GM19043 (cell line): ENCODE measurements around the gene KCNJ1.

Experiments
- ATAC-seq: cut with Tn5 transposase; IDR thresholded peaks from one replicate; pipeline ENCODE4 v1.9.1; 2021; ENCODE audit warnings: low read depth; ENCODE audit not compliant: unreplicated experiment

The KCNJ1 gene

GRCh38 chr11:128902515-128903066, 35.5 kb upstream of the KCNJ1 start:
- no peak for ATAC-seq

GRCh38 chr11:128901653-128902514, 34.8 kb upstream of the KCNJ1 start:
- ATAC-seq = no peak

GRCh38 chr11:128900468-128900867, 33.4 kb upstream of the KCNJ1 start:
- ATAC-seq = no peak

- ATAC-seq = no peak
Observed at GRCh38 chr11:128898580-128899344, 31.7 kb upstream of the KCNJ1 start.

GRCh38 chr11:128897826-128898225, 30.7 kb upstream of the KCNJ1 start:
- no peak for ATAC-seq

GRCh38 chr11:128896356-128896755, 29.3 kb upstream of the KCNJ1 start:
- ATAC-seq = no peak

GRCh38 chr11:128895526-128895925, 28.4 kb upstream of the KCNJ1 start:
- no peak for ATAC-seq

- ATAC-seq = no peak
Observed at GRCh38 chr11:128894685-128895084, 27.6 kb upstream of the KCNJ1 start.

GRCh38 chr11:128894286-128894681, 27.2 kb upstream of the KCNJ1 start:
- ATAC-seq = no peak

GRCh38 chr11:128893578-128894285, 26.6 kb upstream of the KCNJ1 start:
- peak; percentile 82 for ATAC-seq

GRCh38 chr11:128892866-128893565, 25.9 kb upstream of the KCNJ1 start:
- no peak for ATAC-seq

GRCh38 chr11:128891913-128892398, 24.9 kb upstream of the KCNJ1 start:
- no peak for ATAC-seq

- ATAC-seq = no peak
Observed at GRCh38 chr11:128890543-128891368, 23.7 kb upstream of the KCNJ1 start, which contains the start of gene KCNJ5. TSS of gene KCNJ5 (plus strand) at chr11:128891356. CDS start at chr11:128911274, 19,918 bp downstream.

GRCh38 chr11:128890216-128890542, 23.1 kb upstream of the KCNJ1 start:
- no peak for ATAC-seq

- no peak for ATAC-seq
Observed at GRCh38 chr11:128889657-128890213, 22.6 kb upstream of the KCNJ1 start.

GRCh38 chr11:128888034-128888985, 21.2 kb upstream of the KCNJ1 start:
- no peak for ATAC-seq

GRCh38 chr11:128886406-128887124, 19.5 kb upstream of the KCNJ1 start:
- no peak for ATAC-seq
